ENCODE measurements around the gene PREX1. TPM values are rescaled to one million over a fixed set of nuclear protein-coding genes. Genes with fewer than 3 reads are reported as not detected.
A peak's percentile ranks its signal among the peaks of the same experiment; 100 is the strongest.

The PREX1 gene
- total and polyA plus RNA-seq, 2 experiments from 2014 or later, result 2.4 to 10.3 TPM

DNA sequence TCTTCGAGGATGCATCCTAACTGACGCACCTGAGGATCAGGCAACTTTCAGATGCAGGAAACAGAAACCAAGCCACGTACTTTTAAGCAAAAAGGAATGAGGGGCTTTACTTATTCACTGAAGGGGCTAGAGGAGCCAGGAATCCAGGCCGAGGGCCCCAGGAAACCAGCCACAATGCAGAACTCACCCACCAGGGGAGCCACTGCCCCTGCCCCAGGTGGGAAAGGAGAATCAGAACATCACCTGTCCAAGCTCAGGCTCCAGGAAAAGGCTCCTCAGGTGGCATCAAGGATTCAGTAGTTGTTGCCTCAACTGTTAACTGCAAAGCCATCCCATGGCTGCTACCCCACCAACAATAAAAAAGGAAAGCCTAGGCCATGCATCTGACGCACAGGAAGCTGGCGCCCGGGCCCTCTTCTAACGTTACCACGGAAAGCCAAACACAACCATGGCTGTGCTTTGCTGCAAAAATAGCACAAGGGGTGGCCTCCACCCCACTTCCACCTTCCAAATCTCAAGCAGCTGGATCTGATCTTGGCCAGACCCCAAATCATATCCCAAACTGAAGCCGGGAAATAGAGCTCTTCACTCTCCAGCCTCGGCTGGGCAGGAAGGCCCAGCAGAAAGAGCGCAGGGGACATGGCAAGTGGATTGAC is 121.0 kb downstream of the PREX1 start:
- Mint-ChIP-seq H3K27me3 (ENCODE audit: insufficient read depth, low read depth, poor library complexity) (peaks cover 9% of the 10 kb centered on the region), H3K9me3 (no peaks in the 10 kb centered on the region), H3K4me1 (peaks cover 4% of the 10 kb centered on the region; the same call in 2 of the 3 replicates), H3K27ac (no peak overlapping the region), H3K4me3 (no peak overlapping the region), H3K36me3 (ENCODE audit: low read depth) (no peaks in the 10 kb centered on the region; the same call in 2 of the 3 replicates)
- Histone ChIP-seq H3K4me2 (no peak overlapping the region), H3F3A (replicated peaks; ENCODE audit: low read depth) (no peaks in the 10 kb centered on the region), H3K79me2 (replicated peaks; ENCODE audit: insufficient read depth) (no peaks in the 10 kb centered on the region), H4K20me1 (replicated peaks; ENCODE audit: insufficient read depth) (no peaks in the 10 kb centered on the region), H3K36me3 (ENCODE audit: insufficient read depth) (no peaks in the 10 kb centered on the region), H3K27ac (ENCODE audit: low read depth) (no peak overlapping the region), H3K9me2 (ENCODE audit: insufficient read depth) (no peaks in the 10 kb centered on the region), H3K4me1 (ENCODE audit: insufficient read depth) (no peaks in the 10 kb centered on the region), H2AFZ (no peak overlapping the region), H3K4me3 (no peak overlapping the region), H3K27me3 (ENCODE audit: insufficient read depth) (no peaks in the 10 kb centered on the region)
- DNase-seq (ENCODE audit: low spot score) (peak; percentile 31), ATAC-seq (peak; percentile 41; the same call in 2 of the 3 replicates)
- TF ChIP-seq ZNF114 (CRISPR knock-in tag; IDR thresholded peaks at IDR 0.05) (no peak), JUNB (IDR thresholded peaks at IDR 0.05; ENCODE audit: unreplicated experiment) (no peak), NANOG (IDR thresholded peaks at IDR 0.05; ENCODE audit: borderline replicate concordance) (no peak), CTCF (conservative IDR thresholded peaks at IDR 0.05; ENCODE audit: low read depth in 2 of 2) (peak; percentile 5 to 27; a peak in 1 of 4 replicates), EZH2phosphoT487 (IDR thresholded peaks at IDR 0.05; ENCODE audit: unreplicated experiment) (no peak)

DNA sequence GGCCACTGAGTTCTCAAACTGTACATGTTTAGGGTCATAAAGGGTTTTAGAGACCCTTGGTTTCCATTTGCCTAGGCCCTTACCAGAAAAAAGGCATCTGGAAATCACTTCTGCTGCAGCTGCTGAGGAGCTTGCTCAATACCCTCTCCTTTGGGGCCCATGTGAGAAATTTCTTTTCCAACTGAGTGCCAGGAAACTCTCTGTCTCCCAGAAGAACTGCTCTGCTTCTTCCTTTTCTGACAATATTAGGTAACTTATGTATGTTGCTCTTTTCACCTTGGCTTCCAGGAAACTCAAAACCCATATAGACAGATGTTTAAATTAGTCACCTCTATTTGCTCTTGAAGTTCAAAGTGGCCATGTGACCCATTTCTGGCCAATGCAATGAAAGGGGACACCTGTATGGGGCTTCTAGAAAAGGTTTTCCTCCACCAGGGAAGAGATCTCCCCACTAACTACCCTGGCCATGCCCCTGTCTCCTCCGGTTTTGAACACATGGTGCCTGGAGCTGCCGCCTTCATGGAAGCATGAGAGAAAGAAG is 121.6 kb downstream of the PREX1 start:
- no peak for DNase-seq (ENCODE audit: low spot score)
- Histone ChIP-seq H3K9me2 (ENCODE audit: insufficient read depth) (no peaks in the 10 kb centered on the region), H2AFZ (no peak overlapping the region), H4K20me1 (replicated peaks; ENCODE audit: insufficient read depth) (no peaks in the 10 kb centered on the region), H3K79me2 (replicated peaks; ENCODE audit: insufficient read depth) (no peaks in the 10 kb centered on the region), H3K27me3 (ENCODE audit: insufficient read depth) (no peaks in the 10 kb centered on the region), H3K4me3 (no peak overlapping the region), H3F3A (replicated peaks; ENCODE audit: low read depth) (no peaks in the 10 kb centered on the region), H3K36me3 (ENCODE audit: insufficient read depth) (no peaks in the 10 kb centered on the region), H3K27ac (ENCODE audit: low read depth) (no peak overlapping the region), H3K4me2 (no peak overlapping the region), H3K4me1 (ENCODE audit: insufficient read depth) (no peaks in the 10 kb centered on the region)
- no peaks in the 10 kb centered on the region; the same call in 2 of the 3 replicates for H3K36me3 Mint-ChIP-seq (ENCODE audit: low read depth)
- H3K4me1 Mint-ChIP-seq, result peaks cover 4% of the 10 kb centered on the region; the same call in 2 of the 3 replicates
- H3K27me3 Mint-ChIP-seq (ENCODE audit: insufficient read depth, low read depth, poor library complexity), result peaks cover 9% of the 10 kb centered on the region
- no peak for ATAC-seq
- H3K9me3 Mint-ChIP-seq, result no peaks in the 10 kb centered on the region
- TF ChIP-seq POLR2AphosphoS5 (IDR thresholded peaks at IDR 0.05; ENCODE audit: low read depth) (no peak), EZH2 (IDR thresholded peaks at IDR 0.05; ENCODE audit: low read depth, unreplicated experiment) (no peak), EZH2phosphoT487 (IDR thresholded peaks at IDR 0.05; ENCODE audit: unreplicated experiment) (no peak), CTCF (conservative IDR thresholded peaks at IDR 0.05; ENCODE audit: low read depth in 2 of 2) (no peak), STAT1 (IDR thresholded peaks at IDR 0.05; ENCODE audit: unreplicated experiment) (no peak), ZNF331 (CRISPR knock-in tag; IDR thresholded peaks at IDR 0.05; ENCODE audit: low read depth) (no peak), NANOG (IDR thresholded peaks at IDR 0.05; ENCODE audit: borderline replicate concordance) (no peak)
- TF ChIP-seq, protein P1, sequence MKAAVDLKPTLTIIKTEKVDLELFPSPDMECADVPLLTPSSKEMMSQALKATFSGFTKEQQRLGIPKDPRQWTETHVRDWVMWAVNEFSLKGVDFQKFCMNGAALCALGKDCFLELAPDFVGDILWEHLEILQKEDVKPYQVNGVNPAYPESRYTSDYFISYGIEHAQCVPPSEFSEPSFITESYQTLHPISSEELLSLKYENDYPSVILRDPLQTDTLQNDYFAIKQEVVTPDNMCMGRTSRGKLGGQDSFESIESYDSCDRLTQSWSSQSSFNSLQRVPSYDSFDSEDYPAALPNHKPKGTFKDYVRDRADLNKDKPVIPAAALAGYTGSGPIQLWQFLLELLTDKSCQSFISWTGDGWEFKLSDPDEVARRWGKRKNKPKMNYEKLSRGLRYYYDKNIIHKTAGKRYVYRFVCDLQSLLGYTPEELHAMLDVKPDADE (IDR thresholded peaks at IDR 0.05), result no peak
- TF ChIP-seq, protein P2, sequence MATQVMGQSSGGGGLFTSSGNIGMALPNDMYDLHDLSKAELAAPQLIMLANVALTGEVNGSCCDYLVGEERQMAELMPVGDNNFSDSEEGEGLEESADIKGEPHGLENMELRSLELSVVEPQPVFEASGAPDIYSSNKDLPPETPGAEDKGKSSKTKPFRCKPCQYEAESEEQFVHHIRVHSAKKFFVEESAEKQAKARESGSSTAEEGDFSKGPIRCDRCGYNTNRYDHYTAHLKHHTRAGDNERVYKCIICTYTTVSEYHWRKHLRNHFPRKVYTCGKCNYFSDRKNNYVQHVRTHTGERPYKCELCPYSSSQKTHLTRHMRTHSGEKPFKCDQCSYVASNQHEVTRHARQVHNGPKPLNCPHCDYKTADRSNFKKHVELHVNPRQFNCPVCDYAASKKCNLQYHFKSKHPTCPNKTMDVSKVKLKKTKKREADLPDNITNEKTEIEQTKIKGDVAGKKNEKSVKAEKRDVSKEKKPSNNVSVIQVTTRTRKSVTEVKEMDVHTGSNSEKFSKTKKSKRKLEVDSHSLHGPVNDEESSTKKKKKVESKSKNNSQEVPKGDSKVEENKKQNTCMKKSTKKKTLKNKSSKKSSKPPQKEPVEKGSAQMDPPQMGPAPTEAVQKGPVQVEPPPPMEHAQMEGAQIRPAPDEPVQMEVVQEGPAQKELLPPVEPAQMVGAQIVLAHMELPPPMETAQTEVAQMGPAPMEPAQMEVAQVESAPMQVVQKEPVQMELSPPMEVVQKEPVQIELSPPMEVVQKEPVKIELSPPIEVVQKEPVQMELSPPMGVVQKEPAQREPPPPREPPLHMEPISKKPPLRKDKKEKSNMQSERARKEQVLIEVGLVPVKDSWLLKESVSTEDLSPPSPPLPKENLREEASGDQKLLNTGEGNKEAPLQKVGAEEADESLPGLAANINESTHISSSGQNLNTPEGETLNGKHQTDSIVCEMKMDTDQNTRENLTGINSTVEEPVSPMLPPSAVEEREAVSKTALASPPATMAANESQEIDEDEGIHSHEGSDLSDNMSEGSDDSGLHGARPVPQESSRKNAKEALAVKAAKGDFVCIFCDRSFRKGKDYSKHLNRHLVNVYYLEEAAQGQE (IDR thresholded peaks at IDR 0.05; ENCODE audit: unreplicated experiment), result no peak
- H3K27ac Mint-ChIP-seq, result no peak overlapping the region
- no peak overlapping the region for H3K4me3 Mint-ChIP-seq
